Trophoblast cell (in vitro differentiated cells and primary cell): ENCODE data around the gene TRMT13.

Source experiments
- DNase-seq, 2 donors: peaks; one replicate each; pipeline ENCODE4 v3.0.0-alpha.2; 2016
- H2AFZ ChIP-seq: 2 replicates; pipeline ENCODE4 v1.6.1; 2013; ENCODE audit warnings: low read length, moderate library complexity, mild to moderate bottlenecking; ENCODE audit not compliant: insufficient read depth, poor library complexity
- H2AK5ac ChIP-seq: 2 replicates; pipeline ENCODE4 v1.6.1; 2013; ENCODE audit warnings: mild to moderate bottlenecking, low read length
- H2BK120ac ChIP-seq: 2 replicates; pipeline ENCODE4 v1.6.1; 2013; ENCODE audit warnings: low read length, mild to moderate bottlenecking, moderate library complexity; ENCODE audit not compliant: insufficient read depth, poor library complexity
- H2BK12ac ChIP-seq: 2 replicates; pipeline ENCODE4 v1.6.1; 2013; ENCODE audit warnings: mild to moderate bottlenecking, low read length, moderate library complexity
- H2BK5ac ChIP-seq: 2 replicates; pipeline ENCODE4 v1.6.1; 2013; ENCODE audit warnings: low read length, low read depth, moderate library complexity, mild to moderate bottlenecking; ENCODE audit not compliant: poor library complexity
- H3K14ac ChIP-seq: 2 replicates; pipeline ENCODE4 v1.6.1; 2013; ENCODE audit warnings: mild to moderate bottlenecking, low read length
- H3K18ac ChIP-seq: 2 replicates; pipeline ENCODE4 v1.6.1; 2013; ENCODE audit warnings: mild to moderate bottlenecking, low read length
- H3K23ac ChIP-seq: 2 replicates; pipeline ENCODE4 v1.6.1; 2013; ENCODE audit warnings: low read length
- H3K27ac ChIP-seq: 2 replicates; pipeline ENCODE4 v1.5.1; 2013; ENCODE audit warnings: low read depth, mild to moderate bottlenecking, inconsistent platforms, low read length, moderate library complexity
- H3K27me3 ChIP-seq: 2 replicates; pipeline ENCODE4 v1.6.1; 2013; ENCODE audit warnings: inconsistent platforms, mild to moderate bottlenecking, low read length, moderate library complexity; ENCODE audit not compliant: insufficient read depth
- H3K36me3 ChIP-seq, 2 experiments: 1 replicate in 1 of 2; 2 replicates in 1 of 2; pipeline ENCODE4 v1.6.1; 2013; ENCODE audit warnings: low read length in 2 of 2, mild to moderate bottlenecking in 2 of 2, moderate library complexity in 1 of 2; ENCODE audit not compliant: insufficient read depth in 2 of 2, control insufficient read depth in 1 of 2
- H3K4ac ChIP-seq: 2 replicates; pipeline ENCODE4 v1.6.1; 2013; ENCODE audit warnings: low read depth, mild to moderate bottlenecking, low read length, moderate library complexity
- H3K4me1 ChIP-seq, 2 experiments: 1 replicate in 1 of 2; 2 replicates in 1 of 2; pipeline ENCODE4 v1.6.1; 2013; ENCODE audit warnings: low read length in 2 of 2, mild to moderate bottlenecking in 2 of 2, moderate library complexity in 1 of 2; ENCODE audit not compliant: insufficient read depth in 2 of 2, control insufficient read depth in 1 of 2
- H3K4me2 ChIP-seq: 2 replicates; pipeline ENCODE4 v1.6.1; 2013; ENCODE audit warnings: inconsistent platforms, mild to moderate bottlenecking, low read length, moderate library complexity
- H3K4me3 ChIP-seq: 2 replicates; pipeline ENCODE4 v1.5.1; 2013; ENCODE audit warnings: mild to moderate bottlenecking, low read depth, low read length, inconsistent platforms
- H3K79me1 ChIP-seq: one replicate; pipeline ENCODE4 v1.6.1; 2013; ENCODE audit warnings: low read length
- H3K79me2 ChIP-seq: 2 replicates; pipeline ENCODE4 v1.6.1; 2013; ENCODE audit warnings: low read length, mild to moderate bottlenecking; ENCODE audit not compliant: control insufficient read depth, insufficient read depth, poor library complexity
- H3K9ac ChIP-seq: 2 replicates; pipeline ENCODE4 v1.6.1; 2013; ENCODE audit warnings: mild to moderate bottlenecking, low read length
- H3K9me3 ChIP-seq: 2 replicates; pipeline ENCODE4 v1.6.1; 2013; ENCODE audit warnings: low read depth, mild to moderate bottlenecking, control low read depth, inconsistent platforms, low read length; ENCODE audit not compliant: insufficient read depth
- H4K12ac ChIP-seq: 2 replicates; pipeline ENCODE4 v1.6.1; 2013; ENCODE audit warnings: low read depth, mild to moderate bottlenecking, low read length, moderate library complexity
- H4K8ac ChIP-seq: 2 replicates; pipeline ENCODE4 v1.6.1; 2013; ENCODE audit warnings: low read depth, mild to moderate bottlenecking, low read length, moderate library complexity
- H4K91ac ChIP-seq: one replicate; pipeline ENCODE4 v1.6.1; 2013; ENCODE audit warnings: low read depth, mild to moderate bottlenecking, low read length, moderate library complexity
- WGBS: extraction: QIAGEN DNeasy Blood & Tissue Kit; methylation state at CpG from one replicate; pipeline ENCODE4 v1.1.7; 2013; ENCODE audit warnings: missing lambda C conversion rate; ENCODE audit not compliant: insufficient read length, insufficient coverage; ENCODE audit errors: extremely low coverage; 5-methylcytosine and 5-hydroxymethylcytosine counted together

TRMT13 gene

DNA sequence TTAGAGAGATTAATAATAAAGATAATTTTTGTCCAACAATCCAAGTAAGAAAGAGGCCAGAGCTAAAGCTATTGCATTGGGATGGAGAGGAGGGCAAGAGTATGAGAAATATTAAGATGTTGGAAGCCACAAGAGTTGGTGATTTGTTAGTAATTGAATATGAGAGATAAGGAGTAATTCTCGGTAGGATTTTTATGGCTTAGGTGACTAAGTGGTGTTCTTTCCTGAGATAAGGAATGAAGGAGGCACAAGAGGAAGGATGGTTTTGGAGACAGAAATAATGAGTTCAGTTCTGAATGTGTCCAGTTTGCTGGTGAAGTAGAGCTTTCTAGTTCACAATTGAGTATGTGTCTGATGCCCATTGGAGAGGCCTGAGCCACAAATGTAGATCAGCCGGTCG is 9.4 kb downstream of the TRMT13 start:
- H3K4me3 ChIP-seq = no peak overlapping the region
- H4K8ac ChIP-seq = no peak overlapping the region
- no peak overlapping the region for H4K91ac ChIP-seq
- no peak overlapping the region for H3K23ac ChIP-seq
- H4K12ac ChIP-seq = no peak overlapping the region
- H3K27ac ChIP-seq = no peak overlapping the region
- H3K9ac ChIP-seq = no peak overlapping the region
- H3K9me3 ChIP-seq = no peaks in the 10 kb centered on the region
- no peak overlapping the region for H2BK120ac ChIP-seq
- H3K79me2 ChIP-seq = no peaks in the 10 kb centered on the region
- H3K4me1 ChIP-seq = no peaks in the 10 kb centered on the region
- WGBS = 100% methylated on average over 1 of the region's 3 CpGs
- no peaks in the 10 kb centered on the region for H3K79me1 ChIP-seq
- no peak overlapping the region for H3K14ac ChIP-seq
- DNase-seq = no peak
- H2BK12ac ChIP-seq = no peak overlapping the region
- H3K27me3 ChIP-seq = no peaks in the 10 kb centered on the region
- H3K4me2 ChIP-seq = no peak overlapping the region
- H3K18ac ChIP-seq = no peak overlapping the region
- H3K4ac ChIP-seq = no peak overlapping the region
- H2BK5ac ChIP-seq = no peak overlapping the region
- peaks cover 7 to 19% of the 10 kb centered on the region in 2 experiments for H3K36me3 ChIP-seq
- no peak overlapping the region for H2AFZ ChIP-seq
- H2AK5ac ChIP-seq = no peak overlapping the region

DNA sequence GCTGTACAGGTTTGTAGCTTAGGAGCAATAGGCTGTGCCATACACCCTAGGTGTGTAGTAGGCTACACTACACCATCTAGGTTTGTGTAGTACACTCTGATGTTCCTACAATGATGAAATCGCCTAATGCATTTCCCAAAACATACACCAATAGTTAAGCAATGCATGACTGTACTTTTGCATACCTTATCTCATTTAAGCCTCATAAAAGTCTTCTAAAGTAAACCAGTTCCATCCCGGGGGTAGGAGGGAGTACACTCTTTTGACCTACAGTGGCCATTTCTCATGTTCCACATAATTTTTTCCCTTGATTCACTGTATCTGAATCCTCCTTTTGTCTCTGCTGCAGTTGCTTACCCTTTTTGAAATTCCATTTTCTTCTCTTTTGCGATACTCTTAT is 12.2 kb downstream of the TRMT13 start:
- H4K8ac ChIP-seq = no peak overlapping the region
- WGBS = no CpG with 5 or more reads among the region's 3 CpGs
- H3K27me3 ChIP-seq = no peaks in the 10 kb centered on the region
- H2AK5ac ChIP-seq = no peak overlapping the region
- no peaks in the 10 kb centered on the region for H3K79me1 ChIP-seq
- no peaks in the 10 kb centered on the region for H3K79me2 ChIP-seq
- H3K4me3 ChIP-seq = no peak overlapping the region
- H3K9ac ChIP-seq = no peak overlapping the region
- no peak overlapping the region for H2BK5ac ChIP-seq
- H3K9me3 ChIP-seq = no peaks in the 10 kb centered on the region
- no peak overlapping the region for H3K27ac ChIP-seq
- H2BK12ac ChIP-seq = no peak overlapping the region
- no peak overlapping the region for H2AFZ ChIP-seq
- no peak overlapping the region for H3K18ac ChIP-seq
- H2BK120ac ChIP-seq = no peak overlapping the region
- H3K4me1 ChIP-seq = no peaks in the 10 kb centered on the region
- H3K36me3 ChIP-seq = peaks cover 7 to 14% of the 10 kb centered on the region in 2 experiments
- H3K4me2 ChIP-seq = no peak overlapping the region
- H4K91ac ChIP-seq = no peak overlapping the region
- no peak overlapping the region for H3K23ac ChIP-seq
- peak in 1 of 2 donors; percentile 16 for DNase-seq
- H4K12ac ChIP-seq = no peak overlapping the region
- no peak overlapping the region for H3K4ac ChIP-seq
- H3K14ac ChIP-seq = no peak overlapping the region

DNA sequence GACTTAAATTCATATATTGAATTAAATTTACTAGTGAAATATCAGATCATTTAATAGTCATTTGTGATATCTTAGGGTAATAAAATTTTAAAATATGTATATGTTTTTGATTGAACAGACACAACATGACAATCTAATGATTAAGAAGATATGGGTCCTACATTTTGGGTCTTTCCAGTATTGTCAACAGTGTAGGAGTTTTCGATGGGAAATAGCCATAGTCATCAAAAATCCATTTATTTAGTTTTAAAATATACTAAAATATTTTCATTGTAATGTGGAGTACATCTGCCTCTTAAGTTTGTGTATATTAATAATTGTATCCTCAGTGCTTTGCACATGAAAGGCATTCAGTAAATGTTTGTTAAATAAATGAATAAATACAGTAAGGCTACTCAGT is 14.0 kb downstream of the TRMT13 start:
- Histone ChIP-seq H3K27me3 (no peaks in the 10 kb centered on the region), H3K79me2 (no peaks in the 10 kb centered on the region), H3K9ac (no peak overlapping the region), H3K14ac (no peak overlapping the region), H3K4me2 (no peak overlapping the region), H3K4me1 (no peaks in the 10 kb centered on the region), H2BK5ac (no peak overlapping the region), H3K79me1 (no peaks in the 10 kb centered on the region), H3K4ac (no peak overlapping the region), H2AK5ac (no peak overlapping the region), H2BK12ac (no peak overlapping the region), H2AFZ (no peak overlapping the region), H3K23ac (no peak overlapping the region), H2BK120ac (no peak overlapping the region), H4K12ac (no peak overlapping the region), H3K27ac (no peak overlapping the region), H3K36me3 (peaks cover 4 to 9% of the 10 kb centered on the region in 2 experiments), H3K18ac (no peak overlapping the region), H4K91ac (no peak overlapping the region), H3K4me3 (no peak overlapping the region), H4K8ac (no peak overlapping the region), H3K9me3 (no peaks in the 10 kb centered on the region)
- WGBS = no CpG with 5 or more reads among the region's 1 CpG
- DNase-seq = no peak

DNA sequence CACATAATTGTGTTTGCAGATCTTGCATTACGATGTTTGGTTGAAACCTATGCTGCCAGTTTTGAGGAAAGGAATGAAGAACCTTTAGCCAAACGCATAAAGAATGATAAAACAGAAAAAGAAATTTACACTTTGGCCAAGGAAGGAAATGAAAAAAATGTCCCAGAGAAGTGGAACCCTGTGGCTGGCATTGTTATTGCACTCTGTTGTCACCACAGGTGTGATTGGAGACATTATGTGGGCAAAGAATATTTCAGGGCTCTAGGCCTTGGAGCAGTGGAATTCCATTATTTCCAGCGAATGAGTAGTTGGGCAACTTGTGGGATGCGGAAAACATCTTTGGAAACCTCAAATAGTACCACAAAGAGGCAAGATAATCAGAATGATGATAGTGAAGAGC is 14.9 kb downstream of the TRMT13 start:
- no peak overlapping the region for H2BK12ac ChIP-seq
- no peak overlapping the region for H3K4me3 ChIP-seq
- no peak overlapping the region for H2AFZ ChIP-seq
- peaks cover 4 to 9% of the 10 kb centered on the region in 2 experiments for H3K36me3 ChIP-seq
- H3K79me1 ChIP-seq = no peaks in the 10 kb centered on the region
- H3K4me1 ChIP-seq = no peaks in the 10 kb centered on the region
- H4K12ac ChIP-seq = no peak overlapping the region
- H3K4me2 ChIP-seq = no peak overlapping the region
- no peak for DNase-seq
- H3K14ac ChIP-seq = no peak overlapping the region
- H2AK5ac ChIP-seq = no peak overlapping the region
- H4K8ac ChIP-seq = no peak overlapping the region
- no peaks in the 10 kb centered on the region for H3K9me3 ChIP-seq
- no peak overlapping the region for H2BK5ac ChIP-seq
- no peak overlapping the region for H3K9ac ChIP-seq
- no peak overlapping the region for H3K23ac ChIP-seq
- H2BK120ac ChIP-seq = no peak overlapping the region
- no CpG with 5 or more reads among the region's 4 CpGs for WGBS
- H3K4ac ChIP-seq = no peak overlapping the region
- H4K91ac ChIP-seq = no peak overlapping the region
- H3K27ac ChIP-seq = no peak overlapping the region
- H3K18ac ChIP-seq = no peak overlapping the region
- H3K79me2 ChIP-seq = no peaks in the 10 kb centered on the region
- H3K27me3 ChIP-seq = no peaks in the 10 kb centered on the region
